MM.1S (cell line): ENCODE data around the gene UBE2E2.

Source experiments
- DNase-seq: peaks from one replicate; pipeline ENCODE4 v3.0.0-alpha.2; 2015
- H2AFZ ChIP-seq: fragments of 300-600 bp; sonication (generic); 2 replicates; pipeline ENCODE4 v1.6.0; 2016; ENCODE audit warnings: antibody characterized with exemption, low read length
- H3F3A ChIP-seq: fragments of 300-600 bp; sonication (generic); 2 replicates; pipeline ENCODE4 v1.6.1; 2016; ENCODE audit warnings: mild to moderate bottlenecking, antibody characterized with exemption, low read length, moderate library complexity, mixed read lengths; ENCODE audit not compliant: insufficient read depth
- H3K27ac ChIP-seq: fragments of 300-600 bp; sonication (generic); 2 replicates; pipeline ENCODE4 v1.5.1; 2016; ENCODE audit warnings: mild to moderate bottlenecking, low read length
- H3K27me3 ChIP-seq: fragments of 300-600 bp; sonication (generic); replicated peaks from 2 replicates; pipeline ENCODE4 v1.6.0; 2016; ENCODE audit warnings: low read length; ENCODE audit not compliant: insufficient read depth
- H3K36me3 ChIP-seq: fragments of 300-600 bp; sonication (generic); replicated peaks from 2 replicates; pipeline ENCODE4 v1.6.1; 2016; ENCODE audit warnings: mild to moderate bottlenecking, low read length, mixed read lengths; ENCODE audit not compliant: insufficient read depth
- H3K4me1 ChIP-seq: fragments of 300-600 bp; sonication (generic); 2 replicates; pipeline ENCODE4 v1.6.1; 2016; ENCODE audit warnings: low read length, mixed read lengths
- H3K4me2 ChIP-seq: fragments of 300-600 bp; sonication (generic); 2 replicates; pipeline ENCODE4 v1.6.0; 2016; ENCODE audit warnings: low read depth, low read length
- H3K4me3 ChIP-seq: fragments of 300-600 bp; sonication (generic); 2 replicates; pipeline ENCODE4 v1.5.1; 2016; ENCODE audit warnings: low read length, mixed read lengths
- H3K79me2 ChIP-seq: fragments of 300-600 bp; sonication (generic); 2 replicates; pipeline ENCODE4 v1.6.1; 2016; ENCODE audit warnings: mixed run types, low read length, mixed read lengths
- H3K9ac ChIP-seq: fragments of 300-600 bp; sonication (generic); 2 replicates; pipeline ENCODE4 v1.6.1; 2016; ENCODE audit warnings: low read length, mixed read lengths
- H3K9me2 ChIP-seq: fragments of 300-600 bp; sonication (generic); replicated peaks from 2 replicates; pipeline ENCODE4 v1.6.1; 2016; ENCODE audit warnings: mild to moderate bottlenecking, low read length, mixed read lengths; ENCODE audit not compliant: insufficient read depth
- H3K9me3 ChIP-seq: fragments of 300-600 bp; sonication (generic); replicated peaks from 2 replicates; pipeline ENCODE4 v1.6.1; 2016; ENCODE audit warnings: mild to moderate bottlenecking, low read length, mixed read lengths; ENCODE audit not compliant: insufficient read depth
- H4K20me1 ChIP-seq: fragments of 300-600 bp; sonication (generic); 2 replicates; pipeline ENCODE4 v1.6.1; 2016; ENCODE audit warnings: mild to moderate bottlenecking, low read length, moderate library complexity, mixed read lengths; ENCODE audit not compliant: insufficient read depth
- EZH2 ChIP-seq: fragments of 300-600 bp; sonication (generic); optimal IDR thresholded peaks from 2 replicates; pipeline ENCODE3; 2017; ENCODE audit warnings: low read depth, mild to moderate bottlenecking, antibody characterized with exemption, low read length, mixed read lengths
- EZH2phosphoT487 ChIP-seq: fragments of 300-600 bp; sonication (generic); IDR thresholded peaks from 2 replicates; pipeline ENCODE4 v1.6.1; 2018; ENCODE audit warnings: antibody characterized with exemption, low read length
- TF ChIP-seq, protein P1 (sequence below): fragments of 300-600 bp; sonication (generic); IDR thresholded peaks from 2 replicates; pipeline ENCODE4 v1.5.1; 2016; ENCODE audit warnings: antibody characterized with exemption, low read length, mixed read lengths

The UBE2E2 gene

GRCh38 chr3:23385327-23385726, 182.2 kb downstream of the UBE2E2 start:
- H4K20me1 ChIP-seq: no peaks in the 10 kb centered on the region
- DNase-seq: no peak

DNA sequence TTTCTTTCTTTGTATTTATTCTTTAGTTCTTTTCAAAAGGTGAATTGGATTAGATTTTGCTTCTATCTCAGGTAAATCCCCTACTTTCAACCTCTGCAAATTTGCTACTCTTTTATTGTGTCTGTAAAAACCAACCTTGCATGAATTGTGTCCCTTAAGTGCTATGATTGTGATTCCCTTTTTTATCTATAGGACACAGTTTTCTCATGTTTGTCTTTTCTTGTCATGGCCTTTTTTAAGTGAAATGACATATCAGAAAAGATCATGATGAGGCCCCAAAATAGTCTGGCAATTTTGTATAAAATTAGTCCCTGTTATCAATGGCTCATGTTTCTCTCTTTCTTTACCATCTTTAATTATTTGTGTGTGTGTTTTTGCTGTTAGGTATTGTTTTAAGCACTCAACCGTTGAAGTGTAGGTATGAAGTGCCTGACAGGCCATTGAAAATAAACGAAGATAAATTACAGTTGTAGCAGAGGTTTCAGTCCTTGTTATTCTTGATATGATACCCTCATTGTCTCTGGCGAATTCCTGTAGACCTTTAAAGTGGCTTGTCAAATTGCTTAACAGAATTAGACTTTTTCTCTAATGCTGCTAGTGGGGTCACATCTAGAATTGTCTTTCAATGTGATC, 184.3 kb downstream of the UBE2E2 start:
- Histone ChIP-seq H3K4me3 (no peak overlapping the region), H2AFZ (no peak overlapping the region), H3K27me3 (no peaks in the 10 kb centered on the region), H3K36me3 (no peaks in the 10 kb centered on the region), H3K27ac (no peak overlapping the region), H3F3A (no peaks in the 10 kb centered on the region), H3K4me1 (peaks cover 6% of the 10 kb centered on the region), H3K9me2 (no peaks in the 10 kb centered on the region), H3K9ac (no peak overlapping the region), H3K79me2 (peaks cover 29% of the 10 kb centered on the region), H4K20me1 (no peaks in the 10 kb centered on the region), H3K9me3 (no peaks in the 10 kb centered on the region), H3K4me2 (no peak overlapping the region)
- no peak for TF ChIP-seq EZH2
- TF ChIP-seq, protein P1, sequence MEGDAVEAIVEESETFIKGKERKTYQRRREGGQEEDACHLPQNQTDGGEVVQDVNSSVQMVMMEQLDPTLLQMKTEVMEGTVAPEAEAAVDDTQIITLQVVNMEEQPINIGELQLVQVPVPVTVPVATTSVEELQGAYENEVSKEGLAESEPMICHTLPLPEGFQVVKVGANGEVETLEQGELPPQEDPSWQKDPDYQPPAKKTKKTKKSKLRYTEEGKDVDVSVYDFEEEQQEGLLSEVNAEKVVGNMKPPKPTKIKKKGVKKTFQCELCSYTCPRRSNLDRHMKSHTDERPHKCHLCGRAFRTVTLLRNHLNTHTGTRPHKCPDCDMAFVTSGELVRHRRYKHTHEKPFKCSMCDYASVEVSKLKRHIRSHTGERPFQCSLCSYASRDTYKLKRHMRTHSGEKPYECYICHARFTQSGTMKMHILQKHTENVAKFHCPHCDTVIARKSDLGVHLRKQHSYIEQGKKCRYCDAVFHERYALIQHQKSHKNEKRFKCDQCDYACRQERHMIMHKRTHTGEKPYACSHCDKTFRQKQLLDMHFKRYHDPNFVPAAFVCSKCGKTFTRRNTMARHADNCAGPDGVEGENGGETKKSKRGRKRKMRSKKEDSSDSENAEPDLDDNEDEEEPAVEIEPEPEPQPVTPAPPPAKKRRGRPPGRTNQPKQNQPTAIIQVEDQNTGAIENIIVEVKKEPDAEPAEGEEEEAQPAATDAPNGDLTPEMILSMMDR: no peak
- no peak for TF ChIP-seq EZH2phosphoT487
- DNase-seq: no peak

More at GRCh38 chr3:23385327-23385726, 182.2 kb downstream of the UBE2E2 start:
- Histone ChIP-seq H3K4me1 (no peaks in the 10 kb centered on the region), H2AFZ (no peak overlapping the region), H3K4me2 (no peak overlapping the region), H3K9me2 (no peaks in the 10 kb centered on the region), H3K27ac (no peak overlapping the region), H3K9ac (no peak overlapping the region), H3K79me2 (peaks cover 40% of the 10 kb centered on the region), H3K4me3 (no peak overlapping the region), H3K27me3 (no peaks in the 10 kb centered on the region), H3K9me3 (no peaks in the 10 kb centered on the region), H3K36me3 (no peaks in the 10 kb centered on the region), H3F3A (no peaks in the 10 kb centered on the region)
- TF ChIP-seq EZH2 (no peak), EZH2phosphoT487 (no peak)
- TF ChIP-seq, protein P1: no peak

GRCh38 chr3:23389089-23389488, 186.0 kb downstream of the UBE2E2 start:
- no peak for DNase-seq
- H3K36me3 ChIP-seq: no peaks in the 10 kb centered on the region
- no peak overlapping the region for H3K4me3 ChIP-seq
- H3K4me1 ChIP-seq: peaks cover 8% of the 10 kb centered on the region
- H3K9me2 ChIP-seq: no peaks in the 10 kb centered on the region
- no peak overlapping the region for H2AFZ ChIP-seq
- H3K9ac ChIP-seq: no peak overlapping the region
- H3K9me3 ChIP-seq: no peaks in the 10 kb centered on the region
- peaks cover 30% of the 10 kb centered on the region for H3K79me2 ChIP-seq
- H3K27me3 ChIP-seq: no peaks in the 10 kb centered on the region
- no peaks in the 10 kb centered on the region for H4K20me1 ChIP-seq
- no peaks in the 10 kb centered on the region for H3F3A ChIP-seq
- H3K4me2 ChIP-seq: no peak overlapping the region
- no peak for TF ChIP-seq EZH2phosphoT487
- TF ChIP-seq, protein P1: no peak
- no peak for TF ChIP-seq EZH2
- H3K27ac ChIP-seq: no peak overlapping the region
